HepG2 (cell line): ENCODE measurements around the gene HNRNPUL1. TPM values are rescaled to one million over a fixed set of nuclear protein-coding genes. Genes with fewer than 3 reads are reported as not detected.

Experiments used
- ATAC-seq: fragments of 200-7000 bp; cut with Tn5 transposase; 3 replicates; pipeline ENCODE4 v1.9.1; 2020; ENCODE audit warnings: mild to moderate bottlenecking, moderate library complexity
- BruUV-seq: library from RNA; stranded (reverse); fragments of 400-500 nt; replicated peaks from 2 replicates; lab custom pipeline; 2021; lab: Mats Ljungman, UMichigan
- CTCF ChIA-PET: fragments of 300-600 bp; formaldehyde crosslinking; extraction: SDS; loops from one replicate; lab custom pipeline; 2021; ENCODE audit warnings: low total read pairs, inconsistent platforms, low intra/inter-chr PET ratio; lab: Yijun Ruan, JAX
- POLR2A ChIA-PET: fragments of 350-600 bp; sonication (Branson Sonifier 250); formaldehyde crosslinking; loops from one replicate; lab custom pipeline; 2020; ENCODE audit warnings: antibody characterized with exemption, inconsistent platforms; lab: Yijun Ruan, JAX
- DNase-seq: peaks from one replicate; pipeline ENCODE4 v3.0.0-alpha.2; 2015; ENCODE audit warnings: low spot score
- FAIRE-seq: peaks from 3 replicates; lab custom pipeline; 2011; peaks lifted over from hg19 to GRCh38; lab: Jason Lieb, UNC
- H2AFZ ChIP-seq: one replicate; pipeline ENCODE4 v1.6.1; 2011; ENCODE audit warnings: low read length, inconsistent platforms
- H3K27ac ChIP-seq: fragments of 300-600 bp; 3 replicates; pipeline ENCODE4 v1.8.0; 2011; ENCODE audit warnings: mixed run types, mild to moderate bottlenecking, mixed read lengths, low read length, inconsistent platforms; ENCODE audit not compliant: insufficient read depth; ENCODE audit errors: extremely low read length
- H3K27me3 ChIP-seq, 2 experiments: fragments of 200-600 bp in 1 of 2; 2 replicates in 1 of 2; 3 replicates in 1 of 2; pipeline versions ENCODE4 v1.6.0 to v1.8.0; 2011; ENCODE audit warnings: low read length in 2 of 2, mild to moderate bottlenecking in 2 of 2, moderate library complexity in 2 of 2, inconsistent platforms in 1 of 2; ENCODE audit not compliant: insufficient read depth in 2 of 2, control insufficient read depth in 1 of 2
- H3K36me3 ChIP-seq, 2 experiments: fragments of 200-600 bp in 1 of 2; replicated peaks in 1 of 2; 2 replicates in 1 of 2; 3 replicates in 1 of 2; pipeline versions ENCODE4 v1.5.1 to v1.8.0; 2011; ENCODE audit warnings: low read length in 2 of 2, inconsistent platforms in 1 of 2; ENCODE audit not compliant: insufficient read depth in 2 of 2, control insufficient read depth in 1 of 2
- H3K4me1 ChIP-seq: 2 replicates; pipeline ENCODE4 v1.5.1; 2012; ENCODE audit warnings: low read length, inconsistent platforms; ENCODE audit not compliant: insufficient read depth
- H3K4me2 ChIP-seq: 2 replicates; pipeline ENCODE4 v1.6.0; 2011; ENCODE audit warnings: low read depth, low read length, inconsistent platforms
- H3K4me3 ChIP-seq, 3 experiments: fragments of 200-600 bp in 1 of 3; sonication (generic), shearing (Covaris generic) in 1 of 3; replicated peaks in 1 of 3; 2 replicates each; pipeline ENCODE4 v1.5.1; 2011 to 2016; ENCODE audit warnings: low read length in 3 of 3, inconsistent platforms in 2 of 3, low read depth in 2 of 3, mild to moderate bottlenecking in 2 of 3, control low read depth in 1 of 3, mixed read lengths in 1 of 3; ENCODE audit not compliant: insufficient read depth in 1 of 3
- H3K79me2 ChIP-seq: one replicate; pipeline ENCODE4 v1.6.1; 2011; ENCODE audit warnings: low read length, inconsistent platforms; ENCODE audit not compliant: insufficient read depth
- H3K9ac ChIP-seq: 2 replicates; pipeline ENCODE4 v1.6.0; 2011; ENCODE audit warnings: mild to moderate bottlenecking, low read depth, low read length, inconsistent platforms; ENCODE audit not compliant: insufficient read depth
- H3K9me3 ChIP-seq: 2 replicates; pipeline ENCODE4 v1.5.1; 2012; ENCODE audit warnings: mild to moderate bottlenecking, low read length
- H4K20me1 ChIP-seq: 2 replicates; pipeline ENCODE4 v1.6.0; 2011; ENCODE audit warnings: inconsistent platforms, mild to moderate bottlenecking, low read length, moderate library complexity; ENCODE audit not compliant: insufficient read depth
- AGO1 ChIP-seq: fragments of 200-400 bp; formaldehyde crosslinking; IDR thresholded peaks from 2 replicates; pipeline ENCODE4 v1.6.1; 2017; ENCODE audit warnings: mild to moderate bottlenecking, low read depth, low read length, moderate library complexity; ENCODE audit not compliant: poor library complexity, severe bottlenecking
- CREB3 ChIP-seq: sonication (generic); formaldehyde crosslinking; IDR thresholded peaks from 2 replicates; pipeline ENCODE4 v1.5.0; 2020; ENCODE audit warnings: missing genetic modification reagents
- FOXK2 ChIP-seq: fragments of 450-650 bp; IDR thresholded peaks from 2 replicates; pipeline ENCODE4 v1.6.1; 2016
- KMT2B ChIP-seq: IDR thresholded peaks from 2 replicates; pipeline ENCODE4 v1.6.1; 2016; ENCODE audit warnings: missing genetic modification reagents, missing compliant biosample characterization
- NAIF1 ChIP-seq: sonication (generic); formaldehyde crosslinking; IDR thresholded peaks from 2 replicates; pipeline ENCODE4 v1.5.0; 2020; ENCODE audit warnings: mild to moderate bottlenecking, missing genetic modification reagents, borderline replicate concordance
- NCOA1 ChIP-seq: sonication (generic); formaldehyde crosslinking; IDR thresholded peaks from 2 replicates; pipeline ENCODE4 v1.9.0; 2021; ENCODE audit warnings: missing genetic modification reagents
- NR2F2 ChIP-seq: IDR thresholded peaks from 2 replicates; pipeline ENCODE4 v1.6.1; 2012; ENCODE audit warnings: low read depth, inconsistent platforms, borderline replicate concordance
- NR3C1 ChIP-seq: sonication (generic); formaldehyde crosslinking; IDR thresholded peaks from 2 replicates; pipeline ENCODE4 v1.4.0; 2020; ENCODE audit warnings: missing genetic modification reagents
- PBX3 ChIP-seq: sonication (generic); formaldehyde crosslinking; IDR thresholded peaks from 2 replicates; pipeline ENCODE4 v1.8.1; 2023; ENCODE audit warnings: missing genetic modification reagents, inconsistent platforms, borderline replicate concordance
- PHF20 ChIP-seq: sonication (generic); formaldehyde crosslinking; IDR thresholded peaks from 2 replicates; pipeline ENCODE4 v1.5.0; 2020; ENCODE audit warnings: mild to moderate bottlenecking, missing genetic modification reagents
- RAD21 ChIP-seq: fragments of 450-650 bp; formaldehyde crosslinking; IDR thresholded peaks from 2 replicates; pipeline ENCODE4 v1.5.0; 2020; ENCODE audit warnings: mild to moderate bottlenecking
- SNAPC5 ChIP-seq: sonication (generic); formaldehyde crosslinking; IDR thresholded peaks from 2 replicates; pipeline ENCODE4 v1.8.1; 2023; ENCODE audit warnings: mild to moderate bottlenecking, missing genetic modification reagents, borderline replicate concordance
- ZNF180 ChIP-seq: sonication (generic); formaldehyde crosslinking; IDR thresholded peaks from 2 replicates; pipeline ENCODE4 v1.4.0; 2020; ENCODE audit warnings: low read depth, missing genetic modification reagents, borderline replicate concordance
- ZNF776 ChIP-seq: sonication (generic); formaldehyde crosslinking; IDR thresholded peaks from 2 replicates; pipeline ENCODE4 v1.4.0; 2020; ENCODE audit warnings: mild to moderate bottlenecking, missing genetic modification reagents
- ZNF781 ChIP-seq: sonication (generic); formaldehyde crosslinking; IDR thresholded peaks from 2 replicates; pipeline ENCODE4 v1.5.1; 2020; ENCODE audit warnings: borderline replicate concordance, mild to moderate bottlenecking, missing genetic modification reagents; ENCODE audit errors: not compliant biosample characterization
- ZNF816 ChIP-seq: sonication (generic); formaldehyde crosslinking; IDR thresholded peaks from 2 replicates; pipeline ENCODE4 v1.8.0; 2022; ENCODE audit warnings: missing genetic modification reagents, mild to moderate bottlenecking, borderline replicate concordance
- WGBS: methylation state at CpG from one replicate; pipeline ENCODE4 v1.1.6; 2017; ENCODE audit warnings: low lambda C conversion rate; 5-methylcytosine and 5-hydroxymethylcytosine counted together
- in situ Hi-C: cut with HindIII; loops from 2 replicates; pipeline ENCODE4 v1.10.0; 2017; ENCODE audit warnings: low pct_unique_long_range_greater_than_20kb; ENCODE audit not compliant: extremely low pct_ligation_motif_present
- intact Hi-C: fragments of 100-400 bp; cut with micrococcal nuclease; formaldehyde crosslinking; loops from one replicate; pipeline ENCODE4 v1.10.0; 2022; ENCODE audit not compliant: unreplicated experiment
- polyA plus RNA-seq, 8 experiments: library from polyadenylated mRNA; depleted of rRNA in 3 of 8; stranded (reverse) in 7 of 8; unstranded in 1 of 8; fragments of >200 nt; fragmentation: Illumina TruSeq in 4 of 8; extraction: Trizol in 4 of 8; gene quantifications; 2 replicates each; pipeline versions ENCODE4 v1.2.1 to v1.2.3, GENCODE V29; 2011 to 2016; ENCODE audit warnings: low read depth in 4 of 8, missing spikeins in 1 of 8, mixed read lengths in 1 of 8; ENCODE audit not compliant: insufficient read depth in 1 of 8
- total RNA-seq, 5 experiments: library from RNA; depleted of rRNA; stranded (reverse); fragments of >200 nt; fragmentation: Illumina TruSeq; extraction: Trizol; gene quantifications; 2 replicates each; pipeline ENCODE4 v1.2.3, GENCODE V29; 2016; ENCODE audit warnings: low read depth in 1 of 5

Gene HNRNPUL1
- total and polyA plus RNA-seq, 2 of the 13 experiments (the other 11 are each of a cell fraction or from before 2014, with no cell fraction given) = 30.9 to 81.7 TPM

- ChIA-PET POLR2A (no interaction called here), CTCF (no interaction called here)
- Histone ChIP-seq H3K9ac (no peak overlapping the region), H3K27ac (no peak overlapping the region), H3K4me1 (no peaks in the 10 kb centered on the region), H3K9me3 (no peaks in the 10 kb centered on the region), H3K4me3 (no peak overlapping the region), H2AFZ (no peak overlapping the region), H3K4me2 (no peak overlapping the region), H3K27me3 (no peaks in the 10 kb centered on the region), H4K20me1 (no peaks in the 10 kb centered on the region), H3K79me2 (no peaks in the 10 kb centered on the region), H3K36me3 (no peaks in the 10 kb centered on the region)
- BruUV-seq = no TSS peak
- WGBS = 82% methylated on average over 5 of the region's 5 CpGs
- TF ChIP-seq AGO1 = no peak
- TF ChIP-seq NAIF1 (CRISPR knock-in tag) = no peak
- TF ChIP-seq KMT2B (CRISPR knock-in tag) = no peak
- TF ChIP-seq CREB3 (CRISPR knock-in tag) = no peak
- TF ChIP-seq NR3C1 (CRISPR knock-in tag) = no peak
- no peak for TF ChIP-seq SNAPC5
- TF ChIP-seq PHF20 (CRISPR knock-in tag) = no peak
- TF ChIP-seq NR2F2 = no peak
- no peak for TF ChIP-seq ZNF816 (CRISPR knock-in tag)
- no peak for TF ChIP-seq FOXK2
- no peak for TF ChIP-seq RAD21 (CRISPR knock-in tag)
- TF ChIP-seq ZNF781 = no peak
- no peak for TF ChIP-seq ZNF180
- no peak for TF ChIP-seq ZNF776 (CRISPR knock-in tag)
- TF ChIP-seq PBX3 (CRISPR knock-in tag) = no peak
- no peak for TF ChIP-seq NCOA1 (CRISPR knock-in tag)
- intact Hi-C loops (no loop called here), in situ Hi-C loops (no loop called here)
- FAIRE-seq = no peak
- no peak for ATAC-seq
- DNase-seq = no peak
Measured at GRCh38 chr19:41241859-41242258, 22.3 kb upstream of the HNRNPUL1 start.
